A673 (cell line): ENCODE results near the gene FRAS1. TPM values are rescaled to one million over a fixed set of nuclear protein-coding genes. Genes with fewer than 3 reads are reported as not detected.

Experiments used
- BruUV-seq: library from RNA; stranded (reverse); fragments of 400-500 nt; replicated peaks from 2 replicates; lab custom pipeline; 2021; lab: Mats Ljungman, UMichigan
- CTCF ChIA-PET: fragments of 300-600 bp; sonication (Branson Sonifier 250); formaldehyde crosslinking; loops from one replicate; lab custom pipeline; 2022; ENCODE audit warnings: antibody characterized with exemption; lab: Charles Lee
- POLR2A ChIA-PET: fragments of 300-600 bp; sonication (Branson Sonifier 250); formaldehyde crosslinking; loops from one replicate; lab custom pipeline; 2022; ENCODE audit warnings: antibody characterized with exemption; ENCODE audit not compliant: low non-redundant PET; lab: Charles Lee
- DNase-seq: peaks from one replicate; pipeline ENCODE4 v3.0.0-alpha.2; 2015; ENCODE audit warnings: low spot score
- H3K27ac ChIP-seq: fragments of 200-600 bp; sonication (generic); 2 replicates; pipeline ENCODE4 v1.5.1; 2016; ENCODE audit warnings: mixed run types, low read depth, mild to moderate bottlenecking, mixed read lengths, antibody characterized with exemption, low read length; ENCODE audit not compliant: poor library complexity, severe bottlenecking
- H3K27me3 ChIP-seq: fragments of 200-600 bp; sonication (generic); replicated peaks from 2 replicates; pipeline ENCODE4 v1.6.1; 2017; ENCODE audit warnings: mixed run types, low read depth, mild to moderate bottlenecking, mixed read lengths, antibody characterized with exemption, low read length; ENCODE audit not compliant: insufficient read depth, poor library complexity
- H3K36me3 ChIP-seq: fragments of 200-600 bp; sonication (generic); 2 replicates; pipeline ENCODE4 v1.6.1; 2016; ENCODE audit warnings: mixed run types, mild to moderate bottlenecking, mixed read lengths, antibody characterized with exemption, low read length; ENCODE audit not compliant: insufficient read depth, poor library complexity, severe bottlenecking
- H3K4me1 ChIP-seq: fragments of 200-600 bp; sonication (generic); 2 replicates; pipeline ENCODE4 v1.6.1; 2017; ENCODE audit warnings: mixed run types, mild to moderate bottlenecking, mixed read lengths, antibody characterized with exemption, low read length; ENCODE audit not compliant: insufficient read depth, poor library complexity, severe bottlenecking
- H3K4me3 ChIP-seq: fragments of 200-600 bp; sonication (generic); 2 replicates; pipeline ENCODE4 v1.5.1; 2016; ENCODE audit warnings: low read depth, mixed run types, mild to moderate bottlenecking, mixed read lengths, low read length; ENCODE audit not compliant: poor library complexity, severe bottlenecking
- H3K9me3 ChIP-seq: fragments of 200-600 bp; sonication (generic); 2 replicates; pipeline ENCODE4 v1.6.1; 2016; ENCODE audit warnings: mixed run types, low read depth, mild to moderate bottlenecking, mixed read lengths, antibody characterized with exemption, low read length; ENCODE audit not compliant: poor library complexity, severe bottlenecking
- EZH2 ChIP-seq: fragments of 200-600 bp; sonication (generic); IDR thresholded peaks from 2 replicates; pipeline ENCODE4 v1.6.1; 2017; ENCODE audit warnings: borderline replicate concordance, low read depth, mild to moderate bottlenecking, mixed read lengths, antibody characterized with exemption, low read length; ENCODE audit not compliant: poor library complexity, severe bottlenecking
- intact Hi-C: fragments of 100-400 bp; cut with micrococcal nuclease; formaldehyde crosslinking; loops from one replicate; pipeline ENCODE4 v1.10.0; 2022; ENCODE audit not compliant: unreplicated experiment
- total RNA-seq: library from RNA; stranded (reverse); gene quantifications from 2 replicates; pipeline ENCODE4 v1.2.3, GENCODE V29; 2021
- TF ChIP-seq, protein P1 (sequence below): fragments of 300-800, 200-600 bp; sonication (generic); conservative IDR thresholded peaks from 2 replicates; pipeline ENCODE4 v1.5.1; 2017; ENCODE audit warnings: low read depth, mild to moderate bottlenecking, antibody characterized with exemption, low read length, moderate library complexity, mixed read lengths

FRAS1 gene
- total RNA-seq, 1 experiment from 2014 or later, result 0.06 TPM

DNA sequence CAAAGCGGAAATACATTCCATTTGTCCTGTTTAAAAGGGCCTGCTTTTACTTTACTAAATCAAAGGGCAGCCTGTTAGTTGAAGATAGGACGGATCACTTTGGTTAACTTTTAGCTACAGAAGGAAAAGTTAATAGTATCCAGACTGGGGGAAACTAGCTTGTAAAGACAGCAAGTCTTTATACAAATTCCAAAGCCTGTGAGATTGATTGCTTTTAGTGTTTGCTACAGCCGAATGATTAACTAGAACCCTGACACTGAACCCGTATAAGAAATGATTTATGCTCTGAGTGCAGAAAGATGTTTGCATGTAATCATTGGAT lies 93.4 kb downstream of the FRAS1 start:
- Histone ChIP-seq H3K27ac (no peak overlapping the region), H3K36me3 (no peaks in the 10 kb centered on the region), H3K9me3 (no peaks in the 10 kb centered on the region), H3K4me3 (no peak overlapping the region), H3K27me3 (no peaks in the 10 kb centered on the region), H3K4me1 (no peaks in the 10 kb centered on the region)
- intact Hi-C loops, result no loop called here
- DNase-seq, result no peak
- TF ChIP-seq EZH2, result no peak
- TF ChIP-seq, protein P1, sequence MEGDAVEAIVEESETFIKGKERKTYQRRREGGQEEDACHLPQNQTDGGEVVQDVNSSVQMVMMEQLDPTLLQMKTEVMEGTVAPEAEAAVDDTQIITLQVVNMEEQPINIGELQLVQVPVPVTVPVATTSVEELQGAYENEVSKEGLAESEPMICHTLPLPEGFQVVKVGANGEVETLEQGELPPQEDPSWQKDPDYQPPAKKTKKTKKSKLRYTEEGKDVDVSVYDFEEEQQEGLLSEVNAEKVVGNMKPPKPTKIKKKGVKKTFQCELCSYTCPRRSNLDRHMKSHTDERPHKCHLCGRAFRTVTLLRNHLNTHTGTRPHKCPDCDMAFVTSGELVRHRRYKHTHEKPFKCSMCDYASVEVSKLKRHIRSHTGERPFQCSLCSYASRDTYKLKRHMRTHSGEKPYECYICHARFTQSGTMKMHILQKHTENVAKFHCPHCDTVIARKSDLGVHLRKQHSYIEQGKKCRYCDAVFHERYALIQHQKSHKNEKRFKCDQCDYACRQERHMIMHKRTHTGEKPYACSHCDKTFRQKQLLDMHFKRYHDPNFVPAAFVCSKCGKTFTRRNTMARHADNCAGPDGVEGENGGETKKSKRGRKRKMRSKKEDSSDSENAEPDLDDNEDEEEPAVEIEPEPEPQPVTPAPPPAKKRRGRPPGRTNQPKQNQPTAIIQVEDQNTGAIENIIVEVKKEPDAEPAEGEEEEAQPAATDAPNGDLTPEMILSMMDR, result no peak
- POLR2A ChIA-PET, result no interaction called here
- CTCF ChIA-PET, result no interaction called here
- no TSS peak for BruUV-seq

DNA sequence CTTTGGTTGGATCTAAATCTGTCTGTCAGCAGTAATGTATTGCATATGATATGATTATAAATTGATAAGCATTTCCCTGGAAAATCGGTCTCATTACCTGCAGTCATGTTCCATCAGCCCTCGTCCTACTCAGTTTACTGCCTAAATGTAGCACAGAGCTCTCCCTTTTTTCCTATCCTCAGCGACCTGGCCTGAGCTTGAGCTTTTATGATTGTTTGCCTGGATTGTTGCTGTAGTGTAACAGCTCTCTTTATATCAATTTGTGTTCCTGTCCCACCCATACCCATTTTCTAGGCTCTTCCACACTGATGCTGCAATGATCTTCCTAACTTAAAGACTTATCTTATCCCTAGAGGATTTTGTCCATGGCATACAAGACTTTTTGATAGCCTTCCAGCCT lies 95.7 kb downstream of the FRAS1 start:
- Histone ChIP-seq H3K27me3 (no peaks in the 10 kb centered on the region), H3K36me3 (no peaks in the 10 kb centered on the region), H3K4me3 (no peak overlapping the region), H3K4me1 (no peaks in the 10 kb centered on the region), H3K27ac (no peak overlapping the region), H3K9me3 (no peaks in the 10 kb centered on the region)
- ChIA-PET POLR2A (no interaction called here), CTCF (no interaction called here)
- intact Hi-C loops, result no loop called here
- BruUV-seq, result no TSS peak
- TF ChIP-seq, protein P1, result no peak
- no peak for TF ChIP-seq EZH2
- no peak for DNase-seq

DNA sequence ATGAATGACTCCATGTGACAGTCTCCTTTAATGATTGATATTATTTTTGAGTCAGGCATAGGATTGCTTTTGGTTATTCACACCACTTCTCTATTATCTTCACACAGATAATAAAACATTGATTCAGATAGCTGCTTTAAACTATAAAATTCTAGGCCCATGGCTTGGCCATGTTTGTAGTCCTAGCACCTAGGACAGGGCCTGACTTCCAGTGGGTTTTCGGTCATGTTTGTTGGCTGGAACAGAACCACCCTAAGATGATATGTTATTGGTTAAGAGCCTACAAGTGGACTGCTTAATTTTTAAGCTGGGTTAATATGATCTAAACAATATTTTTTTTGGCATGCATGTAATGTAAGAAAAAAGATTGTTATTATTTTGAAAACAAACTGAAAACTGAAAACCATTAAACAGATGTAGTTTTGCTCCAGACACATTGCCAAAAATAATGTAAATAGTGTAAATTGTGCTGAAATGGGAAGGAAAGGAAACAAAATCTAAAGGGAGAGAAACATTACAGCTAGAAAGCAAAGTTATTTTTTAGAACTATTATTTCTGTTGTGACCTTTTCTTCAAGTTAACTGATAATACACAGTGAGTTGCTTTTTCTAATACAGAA lies 98.0 kb downstream of the FRAS1 start:
- H3K27me3 ChIP-seq, result no peaks in the 10 kb centered on the region
- CTCF ChIA-PET, result no interaction called here
- BruUV-seq, result no TSS peak
- H3K9me3 ChIP-seq, result no peaks in the 10 kb centered on the region
- POLR2A ChIA-PET, result no interaction called here
- no peak for DNase-seq
- TF ChIP-seq EZH2, result no peak
- TF ChIP-seq, protein P1, result no peak
- intact Hi-C loops, result no loop called here
- H3K27ac ChIP-seq, result no peak overlapping the region
- no peaks in the 10 kb centered on the region for H3K4me1 ChIP-seq
- no peak overlapping the region for H3K4me3 ChIP-seq
- H3K36me3 ChIP-seq, result no peaks in the 10 kb centered on the region
